AG04449 (cell line): Measurements from ENCODE around the gene SGCE.

Source experiments
- CTCF ChIA-PET: fragments of 350-600 bp; formaldehyde crosslinking; extraction: SDS; loops from one replicate; lab custom pipeline; 2021; ENCODE audit warnings: antibody characterized with exemption; lab: Yijun Ruan, JAX
- POLR2A ChIA-PET: fragments of 400-600, 350-600 bp; formaldehyde crosslinking; extraction: SDS; loops from one replicate; lab custom pipeline; 2020; ENCODE audit warnings: antibody characterized with exemption, inconsistent platforms; lab: Yijun Ruan, JAX
- DNase-seq: peaks from one replicate; pipeline ENCODE4 v3.0.0-alpha.2; 2010; ENCODE audit warnings: low read depth, low spot score
- H3K4me3 ChIP-seq: 2 replicates; pipeline ENCODE4 v1.5.1; 2011; ENCODE audit warnings: low read depth, mild to moderate bottlenecking, control low read depth, low read length
- CTCF ChIP-seq: IDR thresholded peaks from one replicate; pipeline ENCODE4 v1.5.1; 2011; ENCODE audit warnings: mild to moderate bottlenecking, moderate library complexity, low read length, control low read depth, inconsistent platforms; ENCODE audit not compliant: insufficient read depth; ENCODE audit errors: missing control alignments

SGCE gene

GRCh38 chr7:94565247-94565894 is 90.6 kb downstream of the SGCE start:
- no peak for DNase-seq
- no peak overlapping the region for H3K4me3 ChIP-seq
- POLR2A ChIA-PET = no interaction called here
- no peak for TF ChIP-seq CTCF
- CTCF ChIA-PET = no interaction called here

DNA sequence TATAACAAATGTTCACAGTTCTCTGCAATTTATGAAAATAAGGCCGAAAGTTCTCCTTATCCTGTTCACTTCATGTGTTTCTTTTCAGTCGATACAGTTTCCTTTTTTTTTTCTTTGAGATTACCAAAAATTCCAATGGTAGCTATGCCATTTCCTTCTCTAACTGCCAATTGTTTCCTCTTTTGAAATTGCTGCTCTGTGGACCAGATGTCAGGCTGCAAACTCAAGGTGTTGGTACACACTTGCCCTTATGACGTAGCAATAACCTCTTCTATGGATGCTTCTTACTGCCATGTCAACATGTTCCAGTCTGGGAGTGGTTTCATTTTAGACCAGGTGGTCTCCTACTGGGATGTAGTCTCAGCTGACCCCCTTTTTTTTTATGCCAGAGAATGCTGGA is 93.4 kb downstream of the SGCE start:
- H3K4me3 ChIP-seq = no peak overlapping the region
- no peak for TF ChIP-seq CTCF
- no peak for DNase-seq
- CTCF ChIA-PET = no interaction called here
- POLR2A ChIA-PET = no interaction called here

DNA sequence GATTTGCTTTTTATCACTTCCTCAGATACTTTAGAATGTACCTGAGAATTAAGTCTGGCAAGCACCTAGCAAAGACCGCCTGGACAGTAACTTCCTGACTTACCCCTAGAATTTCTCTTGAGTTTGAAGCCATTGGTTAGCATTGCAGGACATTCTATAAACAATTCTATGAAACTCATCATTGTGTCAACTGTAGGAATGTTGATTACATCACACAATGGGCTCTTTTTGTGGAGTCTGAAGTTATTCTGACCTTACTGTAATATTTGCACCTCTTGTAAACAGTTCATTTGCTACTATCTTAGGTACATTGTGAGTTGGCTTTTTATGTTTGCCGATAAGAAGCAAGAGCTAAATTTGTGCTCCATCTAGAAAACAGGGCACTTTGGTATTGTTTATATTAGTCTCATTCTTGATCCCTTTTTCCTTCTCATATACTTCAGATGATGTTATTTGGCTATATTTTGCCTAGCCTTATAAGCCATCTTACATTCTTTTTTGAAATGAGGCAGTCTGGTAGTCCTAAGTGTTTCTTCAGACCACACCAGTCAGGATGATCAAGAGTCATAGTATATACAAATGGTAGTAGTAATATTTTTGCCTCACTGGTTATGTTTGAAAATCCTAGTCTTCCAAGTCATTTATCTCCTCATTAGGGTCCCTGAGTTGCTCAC is 94.0 kb downstream of the SGCE start:
- H3K4me3 ChIP-seq = no peak overlapping the region
- DNase-seq = no peak
- TF ChIP-seq CTCF = no peak
- CTCF ChIA-PET = no interaction called here
- POLR2A ChIA-PET = no interaction called here

DNA sequence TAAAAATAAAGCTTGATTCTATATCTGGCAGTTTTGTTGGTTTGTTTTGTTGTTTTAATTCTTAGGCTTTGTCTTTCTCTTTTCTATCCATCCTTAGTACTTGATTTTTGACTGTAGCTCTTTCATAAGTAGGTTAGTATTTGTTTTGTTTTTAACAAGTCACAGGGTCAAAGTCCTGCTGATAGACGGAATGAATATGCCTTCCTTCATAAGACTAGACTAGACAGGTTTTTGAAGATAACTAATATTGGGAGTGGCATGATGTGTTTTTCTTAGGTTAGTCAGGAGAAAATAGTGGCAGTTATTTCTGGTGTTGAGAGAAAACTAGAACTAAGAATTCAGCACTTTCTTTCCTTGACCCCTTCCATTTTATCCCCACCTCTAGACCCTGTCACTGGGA is 96.0 kb downstream of the SGCE start:
- TF ChIP-seq CTCF = no peak
- H3K4me3 ChIP-seq = no peak overlapping the region
- ChIA-PET CTCF (interaction anchor here (1.4 kb wide), 1 partner anchor 14 kb away, joined by 3 read pairs; no protein-coding TSS in a partner anchor), POLR2A (no interaction called here)
- DNase-seq = no peak

DNA sequence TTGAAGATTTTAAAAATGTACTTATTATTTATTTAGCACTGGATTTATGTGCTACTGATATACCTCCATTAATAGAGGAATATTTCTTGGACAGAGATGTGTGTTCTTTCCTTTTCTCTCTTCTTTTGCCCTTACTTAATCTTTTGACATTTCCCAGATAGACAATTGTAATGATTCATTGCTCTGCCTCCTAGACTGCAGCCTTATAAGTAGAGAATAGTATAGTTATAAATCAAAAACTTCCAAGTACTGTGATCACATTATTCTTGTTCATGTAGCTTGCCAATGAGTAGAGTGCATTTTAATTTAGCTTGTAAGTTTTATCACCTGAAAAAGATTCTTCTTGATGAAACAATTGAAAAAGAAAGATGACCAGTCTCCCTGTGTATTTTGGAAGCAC is 98.7 kb downstream of the SGCE start:
- CTCF ChIA-PET = no interaction called here
- no peak for DNase-seq
- POLR2A ChIA-PET = no interaction called here
- no peak overlapping the region for H3K4me3 ChIP-seq
- TF ChIP-seq CTCF = no peak

GRCh38 chr7:94556028-94556427 is 99.9 kb downstream of the SGCE start:
- TF ChIP-seq CTCF = no peak
- DNase-seq = no peak
- ChIA-PET CTCF (interaction anchor here (0.6 kb wide), 1 partner anchor 340 kb away, joined by 3 read pairs; no protein-coding TSS in a partner anchor), POLR2A (no interaction called here)
- H3K4me3 ChIP-seq = no peak overlapping the region
